Choroid plexus epithelial cell (primary cell): Measurements from ENCODE around the gene ZDHHC9.
A peak's percentile ranks its signal among the peaks of the same experiment; 100 is the strongest.

Source experiments
- DNase-seq: peaks from one replicate; pipeline ENCODE4 v3.0.0-alpha.2; 2010; ENCODE audit warnings: low read depth
- H3K4me3 ChIP-seq: 2 replicates; pipeline ENCODE4 v1.5.1; 2011; ENCODE audit warnings: low read depth, mild to moderate bottlenecking, control low read depth, low read length, moderate library complexity
- CTCF ChIP-seq: conservative IDR thresholded peaks from 2 replicates; pipeline ENCODE4 v1.5.1; 2011; ENCODE audit warnings: low read depth, mild to moderate bottlenecking, control low read depth, inconsistent platforms, low read length, moderate library complexity

ZDHHC9 gene

GRCh38 chrX:129785160-129785947 is 58.3 kb downstream of the ZDHHC9 start:
- TF ChIP-seq CTCF = no peak
- H3K4me3 ChIP-seq = no peak overlapping the region
- no peak for DNase-seq

- no peak overlapping the region for H3K4me3 ChIP-seq
Observed at GRCh38 chrX:129784371-129784770, 59.3 kb downstream of the ZDHHC9 start.

GRCh38 chrX:129783291-129783713 is 60.4 kb downstream of the ZDHHC9 start:
- no peak overlapping the region for H3K4me3 ChIP-seq
- TF ChIP-seq CTCF = no peak
- DNase-seq = no peak

More at GRCh38 chrX:129784371-129784770, 59.3 kb downstream of the ZDHHC9 start:
- no peak for DNase-seq
- no peak for TF ChIP-seq CTCF

- DNase-seq = no peak
- no peak for TF ChIP-seq CTCF
Observed at GRCh38 chrX:129782706-129783105, 61.0 kb downstream of the ZDHHC9 start.

GRCh38 chrX:129781680-129782495 is 61.8 kb downstream of the ZDHHC9 start:
- no peak overlapping the region for H3K4me3 ChIP-seq
- DNase-seq = no peak

More at GRCh38 chrX:129782706-129783105, 61.0 kb downstream of the ZDHHC9 start:
- H3K4me3 ChIP-seq = no peak overlapping the region

GRCh38 chrX:129781134-129781672 is 62.5 kb downstream of the ZDHHC9 start:
- TF ChIP-seq CTCF = no peak
- DNase-seq = peak; percentile 7
- H3K4me3 ChIP-seq = no peak overlapping the region

More at GRCh38 chrX:129781680-129782495, 61.8 kb downstream of the ZDHHC9 start:
- TF ChIP-seq CTCF = no peak
